ENCODE measurements around the gene EZR.
A peak's percentile ranks its signal among the peaks of the same experiment; 100 is the strongest.

EZR gene

GRCh38 chr6:158817728-158818580, 1.2 kb downstream of the EZR start:
- DNase-seq: no peak

GRCh38 chr6:158816803-158817727, 2.1 kb downstream of the EZR start:
- peak; percentile 36 for DNase-seq

GRCh38 chr6:158816329-158816728, 2.8 kb downstream of the EZR start:
- no peak for DNase-seq

- no peak for DNase-seq
Observed at GRCh38 chr6:158815907-158816306, 3.3 kb downstream of the EZR start.

- DNase-seq: no peak
Observed at GRCh38 chr6:158815379-158815724, 3.8 kb downstream of the EZR start.

GRCh38 chr6:158813032-158813431, 6.1 kb downstream of the EZR start:
- no peak for DNase-seq

GRCh38 chr6:158812611-158813010, 6.6 kb downstream of the EZR start:
- DNase-seq: no peak

- peak; percentile 17 for DNase-seq
Observed at GRCh38 chr6:158810155-158811095, 8.7 kb downstream of the EZR start.

GRCh38 chr6:158808941-158809678, 10.1 kb downstream of the EZR start:
- DNase-seq: no peak

- DNase-seq: no peak
Observed at GRCh38 chr6:158808442-158808833, 10.7 kb downstream of the EZR start.

GRCh38 chr6:158807515-158808441, 11.4 kb downstream of the EZR start:
- DNase-seq: no peak

GRCh38 chr6:158805698-158806377, 13.3 kb downstream of the EZR start:
- DNase-seq: no peak

- no peak for DNase-seq
Observed at GRCh38 chr6:158804207-158804606, 15.0 kb downstream of the EZR start.

- no peak for DNase-seq
Observed at GRCh38 chr6:158803733-158804143, 15.4 kb downstream of the EZR start.

GRCh38 chr6:158801655-158802294, 17.4 kb downstream of the EZR start:
- DNase-seq: no peak

GRCh38 chr6:158799051-158799792, 19.9 kb downstream of the EZR start:
- DNase-seq: peak; percentile 12

GRCh38 chr6:158798311-158798710, 20.9 kb downstream of the EZR start:
- no peak for DNase-seq

- no peak for DNase-seq
Observed at GRCh38 chr6:158797331-158798310, 21.5 kb downstream of the EZR start.

All from NCI-H2227 treated with DMSO at 0.1 percent for 48 hours (cell line).